Measurements from ENCODE around the gene KPNA6.
"Not testable (repeated sequence)": the region's sequence is repeated elsewhere in the genome, so short reads cannot be mapped to it uniquely, and the experiment has no call there.

The KPNA6 gene

DNA sequence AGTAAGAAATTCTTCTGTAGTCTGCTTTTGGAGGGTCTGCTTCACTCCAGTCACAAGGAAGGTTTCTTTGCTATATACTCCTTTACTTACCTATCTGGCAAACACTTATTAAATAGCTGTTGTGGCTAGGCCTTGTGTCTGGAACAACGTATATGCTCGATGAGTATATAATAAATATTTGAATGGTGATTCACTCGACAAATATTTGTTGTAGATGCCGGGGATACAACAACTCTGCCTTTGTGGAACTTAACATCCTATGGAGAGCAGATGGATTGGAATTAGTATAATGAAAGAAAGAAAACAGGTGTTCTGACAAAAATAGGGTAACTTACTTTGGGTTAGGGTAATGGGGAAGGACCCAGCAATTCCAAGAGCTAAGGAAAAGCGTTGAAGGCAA is 31.1 kb downstream of the KPNA6 start:
- Histone ChIP-seq H3K9me3 (no peaks in the 10 kb centered on the region), H3K4me1 (no peaks in the 10 kb centered on the region), H3K27me3 (ENCODE audit: low read depth) (no peaks in the 10 kb centered on the region), H3K4me3 (no peak overlapping the region), H3K36me3 (replicated peaks) (peaks cover 5% of the 10 kb centered on the region)
- in situ Hi-C loops (cut with MboI; ENCODE audit: low sequenced_read_pairs) = no loop called here
- DNase-seq (ENCODE audit: low spot score in 2 of 2) = no peak

DNA sequence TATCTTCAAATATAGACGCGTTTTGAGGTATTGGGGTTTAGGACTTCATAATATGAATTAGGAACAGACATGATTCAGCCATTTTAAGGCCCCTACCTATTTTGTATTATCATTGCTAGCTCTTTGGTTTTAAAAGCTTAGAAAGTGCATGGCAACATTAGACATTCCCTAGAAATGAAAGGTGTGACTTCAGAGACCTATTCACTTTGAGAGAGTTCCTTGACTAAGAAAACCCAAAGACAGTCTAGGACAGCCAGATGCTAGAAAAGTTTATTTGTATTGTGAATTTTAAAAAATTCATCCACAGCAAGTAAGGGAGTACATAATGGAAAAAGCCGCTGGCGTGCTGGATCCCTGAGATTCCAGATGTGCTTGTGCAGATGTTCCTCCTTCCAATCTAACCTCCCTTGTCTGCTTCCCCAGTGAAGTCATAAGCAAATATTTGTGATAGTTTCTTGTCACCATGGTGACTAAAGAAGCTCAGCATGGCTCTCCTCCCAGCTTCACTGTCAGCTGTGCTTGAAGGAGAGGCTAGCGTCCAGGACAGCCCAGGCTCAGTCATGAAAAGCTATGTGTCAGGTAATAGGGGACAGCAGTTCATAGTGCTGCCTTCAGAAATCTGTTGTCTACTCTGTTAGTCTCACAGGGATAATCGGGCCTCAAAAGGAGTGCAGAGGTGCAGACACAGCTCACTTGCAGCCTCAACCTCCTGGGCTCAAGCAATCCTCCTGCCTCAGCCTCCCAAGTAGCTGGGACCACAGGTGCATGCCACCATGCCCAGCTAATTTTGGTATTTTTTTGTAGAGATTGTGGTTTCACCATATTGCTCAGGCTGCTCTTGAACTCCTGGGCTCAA is 34.8 kb downstream of the KPNA6 start:
- Histone ChIP-seq H3K27me3 (ENCODE audit: low read depth) (no peaks in the 10 kb centered on the region), H3K4me3 (no peak overlapping the region), H3K9me3 (peaks cover 2% of the 10 kb centered on the region; the same call in 1 of the 2 replicates), H3K36me3 (replicated peaks) (no peaks in the 10 kb centered on the region; the same call in 1 of the 2 replicates), H3K4me1 (no peaks in the 10 kb centered on the region)
- peak in 1 of 2 experiments; percentile 10 for DNase-seq (ENCODE audit: low spot score in 2 of 2)
- in situ Hi-C loops (cut with MboI; ENCODE audit: low sequenced_read_pairs) = no loop called here

DNA sequence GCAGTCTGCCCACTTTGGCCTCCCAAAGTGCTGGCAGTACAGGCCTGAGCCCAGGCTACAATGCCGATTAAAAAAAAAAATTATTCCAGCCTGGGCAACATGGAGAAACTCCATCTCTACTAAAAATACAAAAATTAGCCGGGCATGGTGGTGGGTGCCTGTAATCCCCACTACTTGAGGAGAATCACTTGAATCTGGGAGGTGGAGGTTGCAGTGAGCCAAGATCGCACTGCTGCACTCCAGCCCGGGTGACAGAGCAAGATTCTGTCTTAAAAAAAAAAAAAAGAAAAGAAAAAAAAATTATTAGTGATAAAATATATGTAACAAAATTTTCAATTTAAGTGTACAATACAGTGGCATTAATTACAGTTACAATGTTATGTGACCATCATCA is 35.4 kb downstream of the KPNA6 start:
- in situ Hi-C loops (cut with MboI; ENCODE audit: low sequenced_read_pairs); H3K4me1 ChIP-seq; H3K27me3 ChIP-seq (ENCODE audit: low read depth); H3K4me3 ChIP-seq; DNase-seq (ENCODE audit: low spot score in 2 of 2); H3K36me3 ChIP-seq (replicated peaks); H3K9me3 ChIP-seq: not testable (repeated sequence)

DNA sequence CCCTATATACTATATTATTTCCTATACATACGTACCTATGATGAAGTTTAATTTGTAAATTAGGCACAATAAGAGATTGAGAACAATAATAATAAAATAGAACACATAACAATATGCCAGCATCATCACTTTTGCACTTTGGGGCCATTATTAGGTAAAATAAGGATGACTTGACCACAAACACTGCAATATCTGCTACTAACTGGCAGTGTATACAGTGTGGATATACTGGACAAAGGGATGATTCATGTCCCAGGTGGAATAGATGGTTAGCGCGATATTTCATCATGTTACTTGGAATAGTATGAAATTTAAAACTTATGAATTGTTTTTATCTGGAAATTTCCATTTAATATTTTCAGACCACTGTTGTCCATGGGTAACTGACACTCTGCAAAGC is 36.2 kb downstream of the KPNA6 start:
- in situ Hi-C loops (cut with MboI; ENCODE audit: low sequenced_read_pairs) = no loop called here
- Histone ChIP-seq H3K4me1 (no peaks in the 10 kb centered on the region), H3K9me3 (peaks cover 2% of the 10 kb centered on the region), H3K36me3 (replicated peaks) (no peaks in the 10 kb centered on the region; the same call in 1 of the 2 replicates), H3K4me3 (no peak overlapping the region), H3K27me3 (ENCODE audit: low read depth) (no peaks in the 10 kb centered on the region)
- DNase-seq (ENCODE audit: low spot score in 2 of 2) = no peak

DNA sequence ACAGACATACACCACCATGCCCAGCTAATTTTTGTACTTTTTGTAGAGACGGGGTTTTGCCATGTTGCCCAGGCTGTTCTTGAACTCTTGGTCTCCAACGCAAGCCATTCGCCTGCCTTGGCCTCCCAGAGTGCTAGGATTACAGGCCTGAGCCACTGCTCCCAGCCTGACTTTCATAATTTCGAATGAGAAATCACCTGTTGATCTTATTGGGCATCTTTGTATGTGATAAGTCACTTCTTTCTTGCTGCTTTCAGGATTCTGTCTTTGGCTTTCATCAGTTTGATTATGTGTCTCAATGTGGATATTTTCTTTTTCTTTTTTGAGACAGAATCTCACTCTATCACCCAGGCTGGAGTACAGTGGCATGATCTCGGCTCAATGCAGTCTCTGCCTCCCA is 39.9 kb downstream of the KPNA6 start:
- H3K4me3 ChIP-seq; H3K9me3 ChIP-seq; in situ Hi-C loops (cut with MboI; ENCODE audit: low sequenced_read_pairs); H3K27me3 ChIP-seq (ENCODE audit: low read depth); H3K36me3 ChIP-seq (replicated peaks); H3K4me1 ChIP-seq; DNase-seq (ENCODE audit: low spot score in 2 of 2): not testable (repeated sequence)

DNA sequence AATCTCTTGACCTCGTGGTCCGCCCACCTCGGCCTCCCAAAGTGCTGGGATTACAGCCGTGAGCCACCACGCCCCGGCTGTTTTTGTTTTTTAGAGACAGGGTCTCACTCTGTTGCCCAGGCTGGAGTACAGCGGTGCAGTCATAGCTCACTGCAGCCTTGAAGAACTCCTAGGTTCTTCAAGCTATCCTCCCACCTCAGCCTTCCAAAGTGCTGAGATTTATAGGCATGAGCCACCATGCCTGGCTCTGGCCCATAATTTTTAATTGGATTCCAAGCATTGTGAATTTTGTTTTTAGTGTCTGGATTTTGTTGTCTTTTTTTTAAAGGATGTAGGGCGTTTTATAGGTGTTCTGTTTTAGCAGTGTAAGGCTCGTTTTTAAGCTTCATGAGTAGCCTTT is 43.0 kb downstream of the KPNA6 start:
- H3K4me3 ChIP-seq = no peak overlapping the region
- in situ Hi-C loops (cut with MboI; ENCODE audit: low sequenced_read_pairs) = no loop called here
- no peaks in the 10 kb centered on the region; the same call in 1 of the 2 replicates for H3K36me3 ChIP-seq (replicated peaks)
- no peaks in the 10 kb centered on the region for H3K27me3 ChIP-seq (ENCODE audit: low read depth)
- H3K9me3 ChIP-seq = peaks cover 6% of the 10 kb centered on the region
- peaks cover 7% of the 10 kb centered on the region for H3K4me1 ChIP-seq
- no peak for DNase-seq (ENCODE audit: low spot score in 2 of 2)

DNA sequence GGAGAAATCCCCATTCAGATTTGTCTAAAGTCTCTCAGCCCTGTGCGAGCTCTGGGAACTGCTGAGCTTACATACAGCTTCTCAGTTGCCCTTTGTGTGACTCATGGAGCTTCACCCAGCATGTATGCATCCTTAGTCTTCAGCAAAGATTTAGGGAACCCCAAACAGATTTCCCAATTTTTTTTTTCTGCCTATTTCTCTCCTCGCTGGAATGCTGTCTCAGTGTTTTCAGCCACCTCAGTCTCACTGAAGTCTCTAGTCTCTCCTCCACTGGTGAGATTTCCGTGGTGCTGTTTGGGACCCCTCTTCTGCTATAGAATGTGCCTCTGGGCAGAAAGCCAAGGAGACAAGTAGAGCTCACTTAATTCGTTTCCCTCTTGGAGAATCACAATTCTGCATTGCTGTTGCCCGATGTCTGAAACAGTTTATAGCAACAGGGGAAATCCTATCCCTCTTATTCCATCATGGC is 43.5 kb downstream of the KPNA6 start:
- Histone ChIP-seq H3K4me3 (no peak overlapping the region), H3K27me3 (ENCODE audit: low read depth) (no peaks in the 10 kb centered on the region), H3K9me3 (peaks cover 6% of the 10 kb centered on the region), H3K4me1 (peaks cover 7% of the 10 kb centered on the region), H3K36me3 (replicated peaks) (peaks cover 3% of the 10 kb centered on the region)
- in situ Hi-C loops (cut with MboI; ENCODE audit: low sequenced_read_pairs) = no loop called here
- DNase-seq (ENCODE audit: low spot score in 2 of 2) = peak in 1 of 2 experiments; percentile 17

DNA sequence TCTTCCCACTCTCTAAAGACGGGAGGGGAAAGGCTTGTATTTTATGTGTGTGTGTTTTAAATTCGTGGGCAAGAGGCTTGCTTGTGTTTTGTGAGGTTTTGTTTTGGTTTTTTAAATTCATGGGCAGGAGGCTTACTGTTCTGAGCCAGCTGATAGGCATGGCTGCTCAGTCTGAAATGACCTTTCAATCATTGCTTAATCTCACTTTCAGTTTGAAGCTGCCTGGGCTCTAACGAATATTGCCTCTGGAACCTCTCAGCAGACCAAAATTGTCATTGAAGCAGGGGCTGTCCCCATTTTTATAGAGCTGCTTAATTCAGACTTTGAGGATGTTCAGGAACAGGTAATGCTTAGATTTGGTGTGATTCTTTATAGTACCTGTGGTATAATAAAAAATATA is 51.3 kb downstream of the KPNA6 start:
- in situ Hi-C loops (cut with MboI; ENCODE audit: low sequenced_read_pairs) = no loop called here
- H3K4me1 ChIP-seq = no peaks in the 10 kb centered on the region
- H3K27me3 ChIP-seq (ENCODE audit: low read depth) = no peaks in the 10 kb centered on the region
- no peaks in the 10 kb centered on the region for H3K9me3 ChIP-seq
- H3K36me3 ChIP-seq (replicated peaks) = peaks cover 70% of the 10 kb centered on the region
- no peak for DNase-seq (ENCODE audit: low spot score in 2 of 2)
- H3K4me3 ChIP-seq = no peak overlapping the region

DNA sequence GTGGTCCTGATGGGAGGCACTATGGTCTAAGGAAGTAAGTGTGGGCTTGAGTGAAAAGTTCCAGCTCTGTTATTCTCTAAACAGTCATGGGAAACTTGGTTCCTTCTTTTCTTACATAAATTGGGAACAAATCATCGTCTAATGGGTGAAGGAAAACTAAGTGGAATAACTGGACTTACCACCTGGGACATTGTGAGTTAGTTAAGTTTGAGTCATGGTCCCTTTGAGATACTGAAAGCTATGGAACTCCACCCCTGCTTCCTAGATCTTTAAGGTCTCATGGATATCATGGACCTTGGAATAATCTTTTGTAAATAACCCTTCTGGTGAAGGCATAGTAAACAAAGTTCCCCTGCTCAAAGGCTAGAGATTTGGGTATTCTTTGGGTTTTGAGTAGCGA is 55.5 kb downstream of the KPNA6 start:
- Histone ChIP-seq H3K9me3 (no peaks in the 10 kb centered on the region), H3K36me3 (replicated peaks) (peaks cover 72% of the 10 kb centered on the region), H3K4me3 (no peak overlapping the region), H3K27me3 (ENCODE audit: low read depth) (no peaks in the 10 kb centered on the region), H3K4me1 (no peaks in the 10 kb centered on the region)
- in situ Hi-C loops (cut with MboI; ENCODE audit: low sequenced_read_pairs) = no loop called here
- DNase-seq (ENCODE audit: low spot score in 2 of 2) = no peak

DNA sequence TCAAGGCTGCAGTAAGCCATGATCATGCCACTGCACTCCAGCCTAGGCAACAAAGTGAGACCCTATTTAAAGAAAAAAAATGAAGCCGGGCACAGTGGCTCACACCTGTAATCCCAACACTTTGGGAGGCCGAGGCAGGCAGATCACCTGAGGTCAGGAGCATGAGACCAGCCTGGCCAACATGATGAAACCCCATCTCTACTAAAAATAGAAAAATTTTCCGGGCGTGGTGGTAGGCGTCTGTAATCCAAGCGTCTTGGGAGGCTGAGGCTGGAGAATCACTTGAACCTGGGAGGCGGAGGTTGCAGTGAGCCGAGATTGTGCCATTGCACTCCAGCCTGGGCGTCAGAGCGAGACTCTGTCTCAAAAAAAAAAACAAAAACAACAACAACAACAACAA is 57.8 kb downstream of the KPNA6 start:
- H3K4me1 ChIP-seq; in situ Hi-C loops (cut with MboI; ENCODE audit: low sequenced_read_pairs); DNase-seq (ENCODE audit: low spot score in 2 of 2); H3K9me3 ChIP-seq; H3K4me3 ChIP-seq; H3K27me3 ChIP-seq (ENCODE audit: low read depth): not testable (repeated sequence)
- peaks cover 65% of the 10 kb centered on the region for H3K36me3 ChIP-seq (replicated peaks)

DNA sequence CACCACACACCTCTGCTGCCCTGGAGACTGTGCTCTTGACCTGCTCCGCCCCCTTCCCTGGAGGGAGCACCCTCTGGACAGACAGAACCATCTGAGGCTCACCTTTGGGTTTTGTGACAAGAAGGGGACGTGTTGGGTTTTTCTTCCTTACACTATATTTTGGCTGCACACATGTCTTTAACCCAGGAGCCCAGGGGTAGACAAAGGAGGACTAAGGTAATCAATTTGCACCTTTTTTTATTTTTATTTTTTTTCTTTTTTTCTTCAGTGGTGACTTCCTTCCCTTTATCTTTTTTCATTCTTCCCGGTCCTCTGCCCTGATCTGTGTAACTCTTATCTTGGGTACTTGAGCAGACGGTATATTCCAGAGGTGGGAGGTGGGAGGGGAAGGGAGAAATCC is 63.1 kb downstream of the KPNA6 start:
- Histone ChIP-seq H3K4me1 (no peaks in the 10 kb centered on the region), H3K9me3 (no peaks in the 10 kb centered on the region), H3K36me3 (replicated peaks) (peaks cover 47% of the 10 kb centered on the region), H3K4me3 (no peak overlapping the region), H3K27me3 (ENCODE audit: low read depth) (no peaks in the 10 kb centered on the region)
- no peak for DNase-seq (ENCODE audit: low spot score in 2 of 2)
- in situ Hi-C loops (cut with MboI; ENCODE audit: low sequenced_read_pairs) = no loop called here

DNA sequence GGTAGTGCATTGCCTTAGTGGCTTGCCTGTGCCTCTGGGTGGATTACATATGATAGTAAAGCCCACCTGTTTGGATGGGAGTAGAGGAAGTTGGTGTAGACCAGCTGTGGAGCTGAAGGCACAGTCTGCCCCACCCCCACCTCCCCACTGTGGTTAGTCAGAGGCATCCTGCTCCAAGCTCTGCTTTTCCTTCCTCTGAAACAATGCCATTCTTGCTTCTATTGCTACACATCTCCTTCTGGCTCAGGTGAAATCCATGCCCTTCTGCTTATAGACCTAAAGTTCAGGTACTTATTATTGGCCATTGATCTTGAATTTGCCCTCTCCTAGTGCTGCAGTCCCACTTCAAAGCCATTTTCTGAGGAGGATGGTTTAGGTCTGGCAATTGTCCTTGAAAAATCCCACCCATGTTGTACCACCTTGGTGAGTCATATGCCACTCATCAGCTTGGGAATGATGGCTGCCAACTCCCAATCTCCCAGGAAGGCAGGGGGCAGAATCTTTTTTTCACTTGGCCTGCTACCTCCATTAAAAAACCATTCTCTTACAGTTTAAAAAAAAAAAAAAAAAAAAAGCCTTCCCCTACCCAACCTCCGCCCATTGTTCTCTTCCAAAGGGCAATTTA is 64.9 kb downstream of the KPNA6 start:
- Histone ChIP-seq H3K4me3 (no peak overlapping the region), H3K27me3 (ENCODE audit: low read depth) (no peaks in the 10 kb centered on the region), H3K4me1 (no peaks in the 10 kb centered on the region), H3K36me3 (replicated peaks) (peaks cover 36% of the 10 kb centered on the region), H3K9me3 (no peaks in the 10 kb centered on the region)
- in situ Hi-C loops (cut with MboI; ENCODE audit: low sequenced_read_pairs) = no loop called here
- no peak for DNase-seq (ENCODE audit: low spot score in 2 of 2)

DNA sequence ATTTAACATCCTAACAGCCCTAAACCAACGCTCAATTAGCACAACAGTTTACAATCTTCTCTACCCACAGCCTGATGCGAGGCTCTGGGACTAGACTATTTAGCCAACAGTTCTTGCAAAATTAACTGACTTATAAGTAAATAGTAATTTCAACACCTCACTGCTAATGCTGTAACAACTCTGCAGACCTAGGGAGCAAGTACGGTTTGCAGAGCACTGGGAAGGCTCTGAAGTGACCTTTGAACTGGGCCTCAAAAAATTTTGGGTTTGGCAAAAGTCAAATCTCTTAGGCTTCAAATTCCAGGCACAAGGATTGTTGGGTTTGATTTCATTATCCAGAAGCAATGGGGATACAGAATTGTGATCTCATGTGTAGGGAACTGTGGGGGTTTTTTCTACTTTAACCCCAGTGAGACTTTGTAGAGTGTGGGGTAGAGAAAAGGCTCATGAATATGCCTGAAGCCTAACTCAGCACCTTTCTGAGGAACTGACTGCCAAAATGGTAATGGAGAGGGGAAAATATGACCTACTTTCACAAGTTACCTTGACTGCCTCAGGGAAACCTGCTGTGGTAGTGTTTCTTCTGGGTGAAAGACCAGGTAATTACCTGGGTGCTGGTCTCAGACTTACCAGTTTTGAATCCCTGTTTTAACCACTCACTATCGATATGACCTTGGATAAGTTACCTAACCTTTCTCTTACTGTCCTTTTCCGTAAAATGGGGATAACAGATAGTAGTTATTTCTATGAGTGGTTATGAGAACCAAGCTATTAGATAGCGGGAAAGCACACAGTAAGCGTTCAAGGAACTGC is 70.7 kb downstream of the KPNA6 start:
- in situ Hi-C loops (cut with MboI; ENCODE audit: low sequenced_read_pairs) = no loop called here
- no peaks in the 10 kb centered on the region for H3K9me3 ChIP-seq
- peaks cover 14% of the 10 kb centered on the region for H3K4me1 ChIP-seq
- no peaks in the 10 kb centered on the region for H3K27me3 ChIP-seq (ENCODE audit: low read depth)
- no peak overlapping the region for H3K4me3 ChIP-seq
- no peak for DNase-seq (ENCODE audit: low spot score in 2 of 2)
- H3K36me3 ChIP-seq (replicated peaks) = peaks cover 28% of the 10 kb centered on the region

DNA sequence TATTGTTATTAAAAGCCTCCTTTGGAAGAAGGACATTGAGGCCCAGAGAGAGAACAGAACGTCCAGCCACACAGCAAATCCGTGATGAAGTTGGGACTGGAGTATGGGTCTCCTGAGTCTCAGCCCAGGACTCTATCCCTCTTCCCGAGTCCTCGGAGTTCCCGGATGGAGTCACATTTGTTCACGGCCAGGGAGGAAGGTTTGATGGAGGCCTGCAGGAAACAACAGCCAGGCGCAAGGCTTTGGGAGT is 71.3 kb downstream of the KPNA6 start:
- Histone ChIP-seq H3K9me3 (no peaks in the 10 kb centered on the region), H3K27me3 (ENCODE audit: low read depth) (no peaks in the 10 kb centered on the region), H3K36me3 (replicated peaks) (peaks cover 33% of the 10 kb centered on the region), H3K4me3 (peak overlapping the region; percentile 59), H3K4me1 (peaks cover 14% of the 10 kb centered on the region)
- in situ Hi-C loops (cut with MboI; ENCODE audit: low sequenced_read_pairs) = no loop called here
- no peak for DNase-seq (ENCODE audit: low spot score in 2 of 2)

Data from HAP-1 (cell line).